Smooth muscle cell (in vitro differentiated cells): ENCODE measurements around the gene MYPOP. TPM values are rescaled to one million over a fixed set of nuclear protein-coding genes. Genes with fewer than 3 reads are reported as not detected.

ENCODE experiments used
- DNase-seq: peaks from one replicate; lab custom pipeline; 2025; ENCODE audit not compliant: unreplicated experiment; lab: John Stamatoyannopoulos, UW
- H2AFZ ChIP-seq: fragments of 200-600 bp; sonication (generic); 2 replicates; pipeline ENCODE4 v1.6.0; 2016; ENCODE audit warnings: antibody characterized with exemption, low read depth, mild to moderate bottlenecking
- H3F3A ChIP-seq: fragments of 200-600 bp; sonication (generic); 2 replicates; pipeline ENCODE4 v1.6.0; 2017; ENCODE audit warnings: antibody characterized with exemption, low read depth
- H3K27ac ChIP-seq: fragments of 200-600 bp; sonication (generic); 2 replicates; pipeline ENCODE4 v1.5.1; 2016; ENCODE audit warnings: low read depth, mild to moderate bottlenecking
- H3K27me3 ChIP-seq: fragments of 200-600 bp; sonication (generic); 2 replicates; pipeline ENCODE4 v1.6.1; 2016; ENCODE audit warnings: low read depth, mild to moderate bottlenecking
- H3K36me3 ChIP-seq: fragments of 200-600 bp; sonication (generic); 2 replicates; pipeline ENCODE4 v1.5.1; 2016; ENCODE audit warnings: low read depth
- H3K4me1 ChIP-seq: fragments of 200-600 bp; sonication (generic); 2 replicates; pipeline ENCODE4 v1.5.1; 2016; ENCODE audit warnings: low read depth
- H3K4me2 ChIP-seq: fragments of 200-600 bp; sonication (generic); 2 replicates; pipeline ENCODE4 v1.6.0; 2016; ENCODE audit warnings: mild to moderate bottlenecking
- H3K4me3 ChIP-seq: fragments of 200-600 bp; sonication (generic); 2 replicates; pipeline ENCODE4 v1.5.1; 2016; ENCODE audit warnings: mild to moderate bottlenecking
- H3K79me2 ChIP-seq: fragments of 200-600 bp; sonication (generic); 2 replicates; pipeline ENCODE4 v1.6.0; 2016; ENCODE audit warnings: low read depth, mild to moderate bottlenecking
- H3K9ac ChIP-seq: fragments of 200-600 bp; sonication (generic); 2 replicates; pipeline ENCODE4 v1.6.0; 2016; ENCODE audit warnings: low read depth
- H3K9me3 ChIP-seq: fragments of 200-600 bp; sonication (generic); replicated peaks from 2 replicates; pipeline ENCODE4 v1.5.1; 2016; ENCODE audit warnings: low read depth
- H4K20me1 ChIP-seq: fragments of 200-600 bp; sonication (generic); 2 replicates; pipeline ENCODE4 v1.6.0; 2016; ENCODE audit warnings: low read depth
- CTCF ChIP-seq: fragments of 200-600 bp; sonication (generic); IDR thresholded peaks from 2 replicates; pipeline ENCODE4 v1.5.1; 2017; ENCODE audit warnings: borderline replicate concordance, mild to moderate bottlenecking, antibody characterized with exemption; ENCODE audit not compliant: insufficient read depth, poor library complexity, severe bottlenecking
- WGBS: methylation state at CpG from one replicate; pipeline ENCODE4 v1.1.7; 2016; ENCODE audit warnings: low lambda C conversion rate; 5-methylcytosine and 5-hydroxymethylcytosine counted together
- polyA plus RNA-seq: library from polyadenylated mRNA; unstranded; fragments of >200 nt; fragmentation: Nextera tagmentation; extraction: Ambion mirVana; gene quantifications from 2 replicates; pipeline ENCODE4 v1.2.1, GENCODE V29; 2016
- total RNA-seq: library from RNA; depleted of rRNA; stranded (reverse); fragments of >200 nt; gene quantifications from 2 replicates; pipeline ENCODE4 v1.2.3, GENCODE V29; 2014

The MYPOP gene
- total RNA-seq, result 1.6 and 3.9 TPM in 2 replicates
- 2.1 and 3.5 TPM in 2 replicates for polyA plus RNA-seq

GRCh38 chr19:45901912-45902650 lies at the start of gene MYPOP:
Gene MYPOP (minus strand): TSS chr19:45902613. CDS start chr19:45901773, 840 bp downstream.
- Histone ChIP-seq H3K4me1 (peaks cover 6% of the 10 kb centered on the region), H3K79me2 (peaks cover 9% of the 10 kb centered on the region), H3K4me3 (peak within 1 kb of the TSS; percentile 89), H4K20me1 (peaks cover 19% of the 10 kb centered on the region), H3K4me2 (peak within 1 kb of the TSS; percentile 99), H3K27me3 (no peaks in the 10 kb centered on the region), H2AFZ (peak within 1 kb of the TSS; percentile 84), H3K9me3 (no peaks in the 10 kb centered on the region), H3K36me3 (no peaks in the 10 kb centered on the region), H3K9ac (peak within 1 kb of the TSS; percentile 66), H3K27ac (peak within 1 kb of the TSS; percentile 28), H3F3A (peaks cover 5% of the 10 kb centered on the region)
- TF ChIP-seq CTCF, result no peak
- under 1% methylated on average over 26 of the region's 47 CpGs for WGBS
- DNase-seq, result no peak

GRCh38 chr19:45947926-45948325 lies 45.5 kb upstream of the MYPOP start:
- Histone ChIP-seq H3K79me2 (no peaks in the 10 kb centered on the region), H3K36me3 (no peaks in the 10 kb centered on the region), H4K20me1 (no peaks in the 10 kb centered on the region), H2AFZ (no peak overlapping the region), H3K4me2 (no peak overlapping the region), H3K4me3 (no peak overlapping the region), H3K4me1 (peaks cover 3% of the 10 kb centered on the region), H3K27ac (no peak overlapping the region), H3K27me3 (no peaks in the 10 kb centered on the region), H3K9me3 (no peaks in the 10 kb centered on the region), H3K9ac (no peak overlapping the region), H3F3A (no peaks in the 10 kb centered on the region)
- 90% methylated on average over 1 of the region's 1 CpG for WGBS
- DNase-seq, result no peak
- no peak for TF ChIP-seq CTCF

GRCh38 chr19:45940515-45940805 lies 38.0 kb upstream of the MYPOP start:
- peaks cover 10% of the 10 kb centered on the region for H3K27me3 ChIP-seq
- no peak for DNase-seq
- no peak overlapping the region for H3K9ac ChIP-seq
- TF ChIP-seq CTCF, result no peak
- H3K4me1 ChIP-seq, result no peaks in the 10 kb centered on the region
- H3F3A ChIP-seq, result no peaks in the 10 kb centered on the region
- no peaks in the 10 kb centered on the region for H3K79me2 ChIP-seq
- H4K20me1 ChIP-seq, result no peaks in the 10 kb centered on the region
- no peak overlapping the region for H3K4me3 ChIP-seq
- H3K36me3 ChIP-seq, result no peaks in the 10 kb centered on the region
- 96% methylated on average over 30 of the region's 32 CpGs for WGBS
- H2AFZ ChIP-seq, result no peak overlapping the region
- no peaks in the 10 kb centered on the region for H3K9me3 ChIP-seq
- H3K4me2 ChIP-seq, result no peak overlapping the region
- no peak overlapping the region for H3K27ac ChIP-seq

- no peak for TF ChIP-seq CTCF
- Histone ChIP-seq H3F3A (no peaks in the 10 kb centered on the region), H2AFZ (no peak overlapping the region), H3K27me3 (peaks cover 14% of the 10 kb centered on the region), H3K36me3 (no peaks in the 10 kb centered on the region), H4K20me1 (no peaks in the 10 kb centered on the region), H3K4me3 (no peak overlapping the region), H3K9ac (no peak overlapping the region), H3K27ac (no peak overlapping the region), H3K79me2 (no peaks in the 10 kb centered on the region), H3K9me3 (no peaks in the 10 kb centered on the region), H3K4me2 (no peak overlapping the region), H3K4me1 (no peaks in the 10 kb centered on the region)
- no peak for DNase-seq
- 90% methylated on average over 18 of the region's 67 CpGs for WGBS
Observed at GRCh38 chr19:45939792-45940514, 37.5 kb upstream of the MYPOP start.
